ENCODE data around the gene COL9A1. TPM values are rescaled to one million over a fixed set of nuclear protein-coding genes. Genes with fewer than 3 reads are reported as not detected.

COL9A1 gene
- total RNA-seq, 4 donors from 2014 or later = 0.10 TPM; not detected in 3

- no peak for TF ChIP-seq POLR2A (IDR thresholded peaks at IDR 0.05)
- TF ChIP-seq CTCF (IDR thresholded peaks at IDR 0.05) = no peak
- no peak for DNase-seq (ENCODE audit: low spot score in 2 of 2)
- 39 to 41% methylated on average over 6 of the region's 6 CpGs for WGBS, 2 donors
- intact Hi-C loops (cut with DNase I; ENCODE audit: low total_unique reads) = no loop called here
- H3K4me3 ChIP-seq (ENCODE audit: low read depth, poor library complexity, severe bottlenecking) = no peak overlapping the region
Measured at GRCh38 chr6:70221715-70222438, 81.0 kb downstream of the COL9A1 start.

DNA sequence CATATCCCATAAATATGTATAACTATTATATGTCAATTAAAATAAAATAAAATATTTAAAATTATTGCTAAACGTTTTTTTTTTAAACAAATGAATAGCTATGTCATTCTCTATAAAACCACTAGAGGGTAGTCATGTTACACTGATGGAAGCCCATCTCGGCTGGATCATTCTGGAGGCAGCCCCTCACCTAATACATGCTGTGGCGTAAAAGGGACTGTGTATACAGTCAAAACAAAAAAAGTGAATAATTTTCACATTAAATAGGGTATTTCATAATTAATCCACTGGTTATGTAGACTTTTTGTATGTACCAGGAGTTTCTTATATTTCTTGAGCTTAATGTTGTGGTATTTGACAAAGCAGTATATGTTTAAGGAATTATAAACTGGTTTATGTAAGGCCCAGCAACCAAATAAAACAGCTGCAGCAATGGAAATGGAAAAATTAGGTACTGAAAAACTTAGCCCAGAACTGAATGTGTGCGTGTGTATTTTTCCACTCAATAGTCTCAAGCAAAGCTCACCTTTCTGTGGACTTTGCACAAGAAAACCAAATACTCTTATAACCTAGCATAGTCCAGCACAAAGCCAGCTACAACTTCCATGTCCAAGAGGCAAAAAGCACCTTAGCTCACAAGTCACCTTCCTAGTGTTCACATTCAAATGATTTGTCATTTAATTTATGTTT lies 81.7 kb downstream of the COL9A1 start:
- TF ChIP-seq CTCF (IDR thresholded peaks at IDR 0.05) (no peak), POLR2A (IDR thresholded peaks at IDR 0.05) (no peak)
- intact Hi-C loops (cut with DNase I; ENCODE audit: low total_unique reads) = no loop called here
- 13 to 17% methylated on average over 4 of the region's 4 CpGs for WGBS, 2 donors
- no peak for DNase-seq (ENCODE audit: low spot score in 2 of 2)
- H3K4me3 ChIP-seq (ENCODE audit: low read depth, poor library complexity, severe bottlenecking) = no peak overlapping the region

GRCh38 chr6:70219943-70220613 lies 82.8 kb downstream of the COL9A1 start:
- intact Hi-C loops (cut with DNase I; ENCODE audit: low total_unique reads) = no loop called here
- no peak for DNase-seq (ENCODE audit: low spot score in 2 of 2)
- no peak for TF ChIP-seq POLR2A (IDR thresholded peaks at IDR 0.05)
- TF ChIP-seq CTCF (IDR thresholded peaks at IDR 0.05) = no peak
- WGBS, 2 donors = 67 to 80% methylated on average over 1 of the region's 1 CpG
- H3K4me3 ChIP-seq (ENCODE audit: low read depth, poor library complexity, severe bottlenecking) = no peak overlapping the region

- TF ChIP-seq POLR2A (IDR thresholded peaks at IDR 0.05) = no peak
- no peak for TF ChIP-seq CTCF (IDR thresholded peaks at IDR 0.05)
- no peak overlapping the region for H3K4me3 ChIP-seq (ENCODE audit: low read depth, poor library complexity, severe bottlenecking)
- 60 to 81% methylated on average over 8 of the region's 8 CpGs for WGBS, 2 donors
- intact Hi-C loops (cut with DNase I; ENCODE audit: low total_unique reads) = no loop called here
- DNase-seq (ENCODE audit: low spot score in 2 of 2) = no peak
Measured at GRCh38 chr6:70216767-70217166, 86.1 kb downstream of the COL9A1 start.

DNA sequence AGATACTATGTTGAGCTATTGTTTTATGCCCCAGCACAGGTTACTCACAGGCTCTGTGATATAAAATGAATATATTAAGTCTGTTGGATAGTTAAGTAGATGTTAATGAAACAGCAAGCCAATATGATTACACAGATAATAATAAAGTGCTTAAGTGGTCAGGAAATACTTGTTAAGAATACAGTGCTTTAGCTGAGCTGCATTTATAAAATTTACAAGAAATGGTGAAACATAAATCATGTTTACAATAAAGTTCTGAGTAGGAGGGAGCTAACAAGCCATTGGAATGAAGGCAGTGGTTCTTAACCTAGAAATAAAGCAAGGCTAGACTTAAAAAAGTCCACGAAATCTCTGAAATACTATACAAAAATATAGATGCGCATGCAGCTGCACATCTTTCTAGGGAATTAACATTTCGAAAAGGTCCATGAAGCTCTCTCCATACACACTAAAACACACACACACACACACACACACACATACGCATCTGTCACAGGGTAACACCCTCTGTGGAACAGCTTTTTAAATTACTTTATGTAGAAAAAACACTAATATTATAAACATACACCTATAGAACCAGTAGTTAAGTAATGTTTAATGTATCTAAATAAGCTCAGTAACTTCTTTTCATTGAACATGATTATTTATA lies 87.3 kb downstream of the COL9A1 start:
- TF ChIP-seq CTCF (IDR thresholded peaks at IDR 0.05) (no peak), POLR2A (IDR thresholded peaks at IDR 0.05) (no peak)
- intact Hi-C loops (cut with DNase I; ENCODE audit: low total_unique reads) = no loop called here
- H3K4me3 ChIP-seq (ENCODE audit: low read depth, poor library complexity, severe bottlenecking) = no peak overlapping the region
- no peak for DNase-seq (ENCODE audit: low spot score in 2 of 2)
- WGBS, 2 donors = 76 to 81% methylated on average over 4 of the region's 4 CpGs
